Measurements from ENCODE around the gene CSMD2. TPM values are rescaled to one million over a fixed set of nuclear protein-coding genes. Genes with fewer than 3 reads are reported as not detected.

Gene CSMD2
- total RNA-seq, 1 experiment from 2014 or later, result 2.8 TPM

GRCh38 chr1:33962061-33962460, 203.0 kb downstream of the CSMD2 start:
- no peak for TF ChIP-seq CTCF (conservative IDR thresholded peaks at IDR 0.05; ENCODE audit: low read depth, low read length)
- TF ChIP-seq EZH2 (IDR thresholded peaks at IDR 0.05; ENCODE audit: borderline replicate concordance, low read depth, low read length, poor library complexity, severe bottlenecking), result no peak
- BruUV-seq (replicated peaks), result no TSS peak
- Histone ChIP-seq H3K36me3 (ENCODE audit: insufficient read depth, low read length, poor library complexity, severe bottlenecking) (no peaks in the 10 kb centered on the region), H3K4me1 (ENCODE audit: insufficient read depth, low read length, poor library complexity, severe bottlenecking) (no peaks in the 10 kb centered on the region), H3K9me3 (ENCODE audit: low read depth, low read length, poor library complexity, severe bottlenecking) (no peaks in the 10 kb centered on the region), H3K4me3 (ENCODE audit: low read depth, low read length, poor library complexity, severe bottlenecking) (no peak overlapping the region), H3K27me3 (replicated peaks; ENCODE audit: insufficient read depth, low read depth, low read length, poor library complexity) (no peaks in the 10 kb centered on the region), H3K27ac (ENCODE audit: low read depth, low read length, poor library complexity, severe bottlenecking) (no peak overlapping the region)
- no peak for DNase-seq (ENCODE audit: low spot score)
- intact Hi-C loops (cut with micrococcal nuclease; ENCODE audit: unreplicated experiment), result no loop called here
- ChIA-PET CTCF (no interaction called here), POLR2A (ENCODE audit: low non-redundant PET) (no interaction called here)

- BruUV-seq (replicated peaks), result no TSS peak
- TF ChIP-seq CTCF (conservative IDR thresholded peaks at IDR 0.05; ENCODE audit: low read depth, low read length) (no peak), EZH2 (IDR thresholded peaks at IDR 0.05; ENCODE audit: borderline replicate concordance, low read depth, low read length, poor library complexity, severe bottlenecking) (no peak)
- no peaks in the 10 kb centered on the region for H3K36me3 ChIP-seq (ENCODE audit: insufficient read depth, low read length, poor library complexity, severe bottlenecking)
- no peak for DNase-seq (ENCODE audit: low spot score)
- intact Hi-C loops (cut with micrococcal nuclease; ENCODE audit: unreplicated experiment), result no loop called here
- no peaks in the 10 kb centered on the region for H3K9me3 ChIP-seq (ENCODE audit: low read depth, low read length, poor library complexity, severe bottlenecking)
- H3K27me3 ChIP-seq (replicated peaks; ENCODE audit: insufficient read depth, low read depth, low read length, poor library complexity), result no peaks in the 10 kb centered on the region
- ChIA-PET POLR2A (ENCODE audit: low non-redundant PET) (no interaction called here), CTCF (no interaction called here)
- no peaks in the 10 kb centered on the region for H3K4me1 ChIP-seq (ENCODE audit: insufficient read depth, low read length, poor library complexity, severe bottlenecking)
- no peak overlapping the region for H3K27ac ChIP-seq (ENCODE audit: low read depth, low read length, poor library complexity, severe bottlenecking)
- no peak overlapping the region for H3K4me3 ChIP-seq (ENCODE audit: low read depth, low read length, poor library complexity, severe bottlenecking)
These were observed 204.7 kb downstream of the CSMD2 start for GRCh38 chr1:33960188-33960895.

GRCh38 chr1:33957854-33958253, 207.2 kb downstream of the CSMD2 start:
- H3K27me3 ChIP-seq (replicated peaks; ENCODE audit: insufficient read depth, low read depth, low read length, poor library complexity), result no peaks in the 10 kb centered on the region
- TF ChIP-seq EZH2 (IDR thresholded peaks at IDR 0.05; ENCODE audit: borderline replicate concordance, low read depth, low read length, poor library complexity, severe bottlenecking) (no peak), CTCF (conservative IDR thresholded peaks at IDR 0.05; ENCODE audit: low read depth, low read length) (no peak)
- no peaks in the 10 kb centered on the region for H3K4me1 ChIP-seq (ENCODE audit: insufficient read depth, low read length, poor library complexity, severe bottlenecking)
- ChIA-PET POLR2A (ENCODE audit: low non-redundant PET) (no interaction called here), CTCF (no interaction called here)
- no peak for DNase-seq (ENCODE audit: low spot score)
- no peak overlapping the region for H3K4me3 ChIP-seq (ENCODE audit: low read depth, low read length, poor library complexity, severe bottlenecking)
- H3K27ac ChIP-seq (ENCODE audit: low read depth, low read length, poor library complexity, severe bottlenecking), result no peak overlapping the region
- no peaks in the 10 kb centered on the region for H3K9me3 ChIP-seq (ENCODE audit: low read depth, low read length, poor library complexity, severe bottlenecking)
- intact Hi-C loops (cut with micrococcal nuclease; ENCODE audit: unreplicated experiment), result no loop called here
- H3K36me3 ChIP-seq (ENCODE audit: insufficient read depth, low read length, poor library complexity, severe bottlenecking), result no peaks in the 10 kb centered on the region
- BruUV-seq (replicated peaks), result no TSS peak
